Skeletal muscle satellite cell (primary cell): ENCODE measurements around the gene CDC45.

ENCODE experiments used
- H3K27me3 ChIP-seq: 2 replicates; pipeline ENCODE4 v1.7.0; 2013; ENCODE audit warnings: low read length; ENCODE audit not compliant: control insufficient read depth, insufficient read depth
- H3K36me3 ChIP-seq: 2 replicates; pipeline ENCODE4 v1.7.0; 2013; ENCODE audit warnings: mild to moderate bottlenecking, control low read depth, low read length; ENCODE audit not compliant: insufficient read depth
- H3K4me1 ChIP-seq: 2 replicates; pipeline ENCODE4 v1.7.0; 2013; ENCODE audit warnings: low read length; ENCODE audit not compliant: control insufficient read depth, insufficient read depth
- H3K4me2 ChIP-seq: 2 replicates; pipeline ENCODE4 v1.7.0; 2013; ENCODE audit warnings: mild to moderate bottlenecking, low read length
- H3K4me3 ChIP-seq: 2 replicates; pipeline ENCODE4 v1.7.0; 2013; ENCODE audit warnings: low read length
- H3K9ac ChIP-seq: 2 replicates; pipeline ENCODE4 v1.7.0; 2013; ENCODE audit warnings: mild to moderate bottlenecking, low read depth, low read length, moderate library complexity
- H3K9me3 ChIP-seq: replicated peaks from 2 replicates; pipeline ENCODE4 v1.7.0; 2013; ENCODE audit warnings: mild to moderate bottlenecking, control low read depth, low read length

Gene CDC45

GRCh38 chr22:19450363-19451175 lies 29.2 kb upstream of the CDC45 start:
- Histone ChIP-seq H3K4me3 (no peak overlapping the region), H3K4me1 (peaks cover 24% of the 10 kb centered on the region), H3K36me3 (peaks cover 49% of the 10 kb centered on the region), H3K4me2 (no peak overlapping the region), H3K9me3 (no peaks in the 10 kb centered on the region), H3K27me3 (no peaks in the 10 kb centered on the region), H3K9ac (no peak overlapping the region)

- Histone ChIP-seq H3K27me3 (no peaks in the 10 kb centered on the region), H3K9me3 (no peaks in the 10 kb centered on the region), H3K9ac (no peak overlapping the region), H3K36me3 (peaks cover 57% of the 10 kb centered on the region), H3K4me1 (peaks cover 28% of the 10 kb centered on the region), H3K4me3 (no peak overlapping the region), H3K4me2 (no peak overlapping the region)
Observed at GRCh38 chr22:19451570-19451969, 28.1 kb upstream of the CDC45 start.

- Histone ChIP-seq H3K9me3 (no peaks in the 10 kb centered on the region), H3K36me3 (peaks cover 71% of the 10 kb centered on the region), H3K4me1 (peaks cover 15% of the 10 kb centered on the region), H3K27me3 (no peaks in the 10 kb centered on the region), H3K4me3 (no peak overlapping the region), H3K9ac (no peak overlapping the region), H3K4me2 (no peak overlapping the region)
Observed at GRCh38 chr22:19453718-19454117, 26.0 kb upstream of the CDC45 start.

GRCh38 chr22:19454156-19454555 lies 25.6 kb upstream of the CDC45 start:
- no peaks in the 10 kb centered on the region for H3K27me3 ChIP-seq
- H3K4me2 ChIP-seq = no peak overlapping the region
- H3K4me3 ChIP-seq = no peak overlapping the region
- H3K9me3 ChIP-seq = no peaks in the 10 kb centered on the region
- peaks cover 70% of the 10 kb centered on the region for H3K36me3 ChIP-seq
- H3K4me1 ChIP-seq = peaks cover 12% of the 10 kb centered on the region
- no peak overlapping the region for H3K9ac ChIP-seq

- no peak overlapping the region for H3K4me3 ChIP-seq
- peaks cover 68% of the 10 kb centered on the region for H3K36me3 ChIP-seq
- no peaks in the 10 kb centered on the region for H3K9me3 ChIP-seq
- H3K9ac ChIP-seq = no peak overlapping the region
- no peak overlapping the region for H3K4me2 ChIP-seq
- H3K27me3 ChIP-seq = no peaks in the 10 kb centered on the region
- H3K4me1 ChIP-seq = peaks cover 12% of the 10 kb centered on the region
Observed at GRCh38 chr22:19455033-19455432, 24.7 kb upstream of the CDC45 start.

- Histone ChIP-seq H3K27me3 (no peaks in the 10 kb centered on the region), H3K4me1 (peaks cover 12% of the 10 kb centered on the region), H3K9me3 (no peaks in the 10 kb centered on the region), H3K4me2 (peak overlapping the region; percentile 58), H3K9ac (no peak overlapping the region), H3K36me3 (peaks cover 69% of the 10 kb centered on the region), H3K4me3 (peak overlapping the region; percentile 42)
Observed at GRCh38 chr22:19455585-19456370, 23.9 kb upstream of the CDC45 start.

GRCh38 chr22:19456541-19456940 lies 23.2 kb upstream of the CDC45 start:
- no peak overlapping the region for H3K4me3 ChIP-seq
- H3K4me1 ChIP-seq = peaks cover 12% of the 10 kb centered on the region
- H3K27me3 ChIP-seq = no peaks in the 10 kb centered on the region
- peaks cover 74% of the 10 kb centered on the region for H3K36me3 ChIP-seq
- no peak overlapping the region for H3K4me2 ChIP-seq
- no peaks in the 10 kb centered on the region for H3K9me3 ChIP-seq
- H3K9ac ChIP-seq = no peak overlapping the region

GRCh38 chr22:19457828-19458428 lies 21.8 kb upstream of the CDC45 start:
- Histone ChIP-seq H3K4me3 (no peak overlapping the region), H3K4me2 (no peak overlapping the region), H3K27me3 (no peaks in the 10 kb centered on the region), H3K9ac (no peak overlapping the region), H3K36me3 (peaks cover 72% of the 10 kb centered on the region), H3K9me3 (no peaks in the 10 kb centered on the region), H3K4me1 (peaks cover 12% of the 10 kb centered on the region)

- H3K9me3 ChIP-seq = no peaks in the 10 kb centered on the region
- no peak overlapping the region for H3K9ac ChIP-seq
- H3K4me2 ChIP-seq = no peak overlapping the region
- H3K4me1 ChIP-seq = peaks cover 12% of the 10 kb centered on the region
- H3K27me3 ChIP-seq = no peaks in the 10 kb centered on the region
- no peak overlapping the region for H3K4me3 ChIP-seq
- peaks cover 68% of the 10 kb centered on the region for H3K36me3 ChIP-seq
Observed at GRCh38 chr22:19460036-19460435, 19.7 kb upstream of the CDC45 start.

GRCh38 chr22:19461506-19461905 lies 18.2 kb upstream of the CDC45 start:
- Histone ChIP-seq H3K9me3 (no peaks in the 10 kb centered on the region), H3K9ac (no peak overlapping the region), H3K4me1 (no peaks in the 10 kb centered on the region), H3K4me2 (no peak overlapping the region), H3K4me3 (no peak overlapping the region), H3K27me3 (no peaks in the 10 kb centered on the region), H3K36me3 (peaks cover 73% of the 10 kb centered on the region)

- Histone ChIP-seq H3K4me2 (no peak overlapping the region), H3K4me3 (no peak overlapping the region), H3K36me3 (peaks cover 75% of the 10 kb centered on the region), H3K27me3 (no peaks in the 10 kb centered on the region), H3K4me1 (no peaks in the 10 kb centered on the region), H3K9ac (no peak overlapping the region), H3K9me3 (no peaks in the 10 kb centered on the region)
Observed at GRCh38 chr22:19463008-19463407, 16.7 kb upstream of the CDC45 start.
